Sigmoid colon (tissue), 3 donors: ENCODE data around the gene PTPRD.

ENCODE experiments used
- POLR2A ChIP-seq, 2 donors: fragments of 450-650 bp; IDR thresholded peaks; one replicate each; pipeline ENCODE4 v1.6.1; 2016; ENCODE audit warnings: antibody characterized with exemption in 2 of 2, mild to moderate bottlenecking in 2 of 2, moderate library complexity in 2 of 2
- TF ChIP-seq, protein P1 (sequence below), 4 experiments: fragments of 450-650 bp in 3 of 4; fragments of 200-600 bp in 1 of 4; IDR thresholded peaks; one replicate each; pipeline ENCODE4 v1.5.1; 2016 to 2019; ENCODE audit warnings: antibody characterized with exemption in 4 of 4, mild to moderate bottlenecking in 3 of 4, moderate library complexity in 2 of 4

DNA sequence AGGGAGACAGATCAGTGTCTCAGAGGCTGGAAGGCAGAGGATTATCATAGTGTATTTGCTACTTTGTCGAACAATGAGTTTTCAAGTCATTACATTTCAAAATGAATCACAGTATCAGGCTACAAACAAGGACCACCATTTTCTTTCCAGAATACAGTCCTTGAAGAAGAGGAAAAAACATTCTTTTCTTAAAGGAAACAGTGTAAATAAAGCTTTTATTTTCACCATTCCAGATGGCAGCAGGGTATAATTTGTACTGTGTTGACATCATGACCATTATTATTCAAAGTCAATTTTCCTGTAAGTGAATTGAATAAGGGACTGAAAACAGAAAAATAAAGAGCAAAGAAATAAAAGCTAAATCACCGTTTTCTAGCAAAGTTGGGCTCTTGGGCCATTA lies 2076.0 kb downstream of the PTPRD start:
- TF ChIP-seq, protein P1, sequence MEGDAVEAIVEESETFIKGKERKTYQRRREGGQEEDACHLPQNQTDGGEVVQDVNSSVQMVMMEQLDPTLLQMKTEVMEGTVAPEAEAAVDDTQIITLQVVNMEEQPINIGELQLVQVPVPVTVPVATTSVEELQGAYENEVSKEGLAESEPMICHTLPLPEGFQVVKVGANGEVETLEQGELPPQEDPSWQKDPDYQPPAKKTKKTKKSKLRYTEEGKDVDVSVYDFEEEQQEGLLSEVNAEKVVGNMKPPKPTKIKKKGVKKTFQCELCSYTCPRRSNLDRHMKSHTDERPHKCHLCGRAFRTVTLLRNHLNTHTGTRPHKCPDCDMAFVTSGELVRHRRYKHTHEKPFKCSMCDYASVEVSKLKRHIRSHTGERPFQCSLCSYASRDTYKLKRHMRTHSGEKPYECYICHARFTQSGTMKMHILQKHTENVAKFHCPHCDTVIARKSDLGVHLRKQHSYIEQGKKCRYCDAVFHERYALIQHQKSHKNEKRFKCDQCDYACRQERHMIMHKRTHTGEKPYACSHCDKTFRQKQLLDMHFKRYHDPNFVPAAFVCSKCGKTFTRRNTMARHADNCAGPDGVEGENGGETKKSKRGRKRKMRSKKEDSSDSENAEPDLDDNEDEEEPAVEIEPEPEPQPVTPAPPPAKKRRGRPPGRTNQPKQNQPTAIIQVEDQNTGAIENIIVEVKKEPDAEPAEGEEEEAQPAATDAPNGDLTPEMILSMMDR (IDR thresholded peaks at IDR 0.05), result no peak
- TF ChIP-seq POLR2A (IDR thresholded peaks at IDR 0.05), result no peak
